Inflammatory macrophage treated with lipopolysaccharide for 1 hour (primary cell): ENCODE data around the gene BIRC2.

Source experiments
- DNase-seq, 2 donors: peaks; one replicate each; pipeline ENCODE4 v3.0.0-alpha.2; 2020 to 2022

BIRC2 gene

DNA sequence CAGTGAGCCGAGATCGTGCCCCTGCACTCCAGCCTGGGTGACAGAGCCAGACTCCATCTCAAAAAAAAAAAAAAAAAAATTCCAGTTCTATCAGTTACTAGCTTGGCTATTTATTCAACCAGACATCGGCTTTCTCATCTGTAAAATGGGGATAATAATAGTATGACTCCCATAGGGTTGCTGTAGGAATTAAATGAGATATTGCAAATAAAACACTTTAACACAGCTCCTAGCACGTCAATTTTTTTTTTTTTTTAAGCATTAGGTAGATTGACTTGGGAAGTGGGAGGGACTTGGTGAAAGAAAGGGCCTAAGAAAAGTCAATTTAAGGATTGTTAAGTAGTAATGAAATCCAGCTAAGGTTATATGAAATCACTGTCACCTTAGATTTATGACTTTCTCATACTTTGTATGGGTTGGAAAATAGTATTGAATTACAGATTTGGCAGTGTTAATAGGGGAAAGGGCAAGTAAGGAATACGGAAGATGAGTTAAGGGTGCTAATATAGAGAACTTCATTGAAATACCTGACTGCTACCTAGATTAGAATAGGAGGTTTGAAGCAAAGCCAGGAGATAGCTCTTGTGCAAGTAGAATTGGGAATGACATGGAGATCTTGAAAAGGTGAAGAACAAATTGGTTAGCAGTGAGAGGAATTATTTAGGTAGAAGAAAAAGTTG, 28.8 kb downstream of the BIRC2 start:
- no peak for DNase-seq

- DNase-seq, result no peak
Measured at GRCh38 chr11:102377891-102378290, 30.9 kb downstream of the BIRC2 start.

GRCh38 chr11:102378818-102379217, 31.8 kb downstream of the BIRC2 start:
- no peak for DNase-seq

DNA sequence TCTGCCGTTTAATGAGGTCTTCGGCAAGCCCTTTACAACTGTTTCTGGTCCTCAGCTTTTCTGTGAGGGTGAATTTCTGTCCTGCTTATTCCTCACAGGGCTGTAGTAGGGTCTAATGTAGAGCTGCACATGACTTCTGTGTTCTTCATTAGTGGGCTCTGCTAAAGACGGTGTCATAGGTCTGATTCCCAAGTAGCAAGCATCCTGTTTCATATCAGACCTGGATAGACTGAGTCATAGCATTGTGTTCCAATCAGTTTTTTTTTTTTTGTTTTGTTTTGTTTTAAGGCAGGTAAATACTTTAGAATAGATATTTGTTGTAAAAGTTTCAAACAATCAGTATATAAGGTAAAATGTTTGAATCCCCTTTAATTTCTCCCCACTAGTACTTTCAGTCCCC, 35.4 kb downstream of the BIRC2 start:
- no peak for DNase-seq

DNA sequence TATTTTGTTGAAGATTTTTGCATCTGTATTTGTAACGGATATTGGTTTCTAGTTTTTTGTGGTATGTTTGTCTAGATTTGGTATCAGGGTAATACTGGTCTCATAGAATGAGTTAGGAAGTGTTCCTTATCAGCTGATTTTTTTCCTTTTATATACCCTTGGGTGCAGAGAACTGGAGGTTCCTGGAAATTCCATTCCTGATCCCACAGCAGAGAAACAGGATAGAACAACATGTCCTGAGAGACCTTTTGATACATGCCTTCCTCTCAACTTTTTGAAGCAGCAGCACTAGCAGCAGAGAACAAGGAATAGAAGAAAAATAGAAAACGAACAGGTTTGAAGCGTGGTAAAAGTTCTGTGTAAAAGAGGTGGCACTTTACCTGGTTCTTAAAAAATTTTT, 36.8 kb downstream of the BIRC2 start:
- DNase-seq, result no peak

DNA sequence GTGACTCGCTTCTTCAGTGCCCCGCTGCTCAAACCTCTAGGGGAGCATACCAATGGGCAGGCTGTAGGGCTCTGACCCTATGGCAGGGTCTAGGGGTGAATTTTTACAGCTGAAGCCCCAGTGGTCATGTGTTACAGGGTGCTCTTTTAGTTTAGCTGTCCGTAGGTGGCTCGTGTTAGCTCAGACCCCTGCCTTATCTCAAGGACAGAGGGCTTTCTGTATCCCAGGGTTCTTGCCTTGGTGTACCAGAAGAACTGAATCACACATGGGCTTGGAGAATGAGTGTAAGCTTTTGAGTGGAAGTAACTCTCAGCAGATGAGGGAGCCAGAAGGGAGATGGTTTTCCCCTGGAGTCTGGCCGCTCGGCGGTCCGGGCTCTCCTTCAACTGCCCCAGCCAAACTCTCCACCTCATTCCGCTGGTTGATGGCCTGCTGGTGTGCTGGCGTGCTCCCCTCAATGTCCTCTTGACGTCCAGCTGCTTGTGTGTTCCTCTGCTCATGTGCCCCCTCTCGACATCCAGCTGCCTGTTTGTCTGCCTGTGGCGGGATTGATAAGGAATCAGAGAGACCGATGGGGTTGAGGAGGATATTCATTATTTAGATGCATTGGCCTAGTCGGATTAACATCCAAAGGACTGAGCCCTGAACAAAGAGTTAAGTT, 37.5 kb downstream of the BIRC2 start:
- no peak for DNase-seq

DNA sequence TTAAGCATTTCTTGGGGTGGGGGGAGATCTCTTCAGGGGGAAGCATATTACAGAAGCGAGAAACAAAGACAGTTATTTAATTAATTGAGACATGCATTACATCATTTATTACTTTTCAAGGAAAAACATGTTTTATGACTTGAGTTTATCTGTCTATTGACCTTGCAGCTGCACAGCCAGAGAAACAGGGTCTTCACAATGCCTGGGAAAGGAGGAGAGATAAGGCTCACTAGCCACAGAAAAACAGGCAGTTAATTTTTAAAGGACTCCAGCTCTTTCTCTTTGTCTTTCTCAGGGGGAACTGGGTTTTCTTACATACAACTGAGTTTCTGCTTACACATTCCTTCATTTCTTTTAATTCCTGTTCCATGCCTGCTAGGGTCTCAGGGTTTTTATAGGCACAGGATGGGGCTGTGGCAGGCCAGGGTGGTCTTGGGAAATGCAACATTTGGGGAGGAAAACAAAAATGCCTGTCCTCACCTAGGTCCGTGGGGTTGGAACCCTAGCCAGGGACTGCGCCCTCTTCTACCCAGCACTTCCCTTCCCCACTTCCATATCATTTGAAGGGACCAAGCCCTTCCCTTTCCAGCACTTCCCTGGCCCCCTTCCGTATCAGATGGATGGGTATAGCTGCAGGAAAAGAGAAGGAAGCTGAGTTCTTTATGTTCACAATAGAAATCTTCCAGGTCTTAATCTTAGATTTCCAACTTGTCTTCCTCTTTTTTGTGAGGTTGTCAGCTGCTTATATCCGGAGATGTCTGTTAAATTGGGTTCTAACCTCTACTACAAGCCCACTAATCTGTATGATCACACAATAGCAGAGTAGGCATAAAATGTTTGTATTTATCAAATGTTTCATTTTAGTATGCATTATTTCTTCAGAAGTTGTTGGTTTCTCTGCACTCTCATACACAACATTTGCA, 38.3 kb downstream of the BIRC2 start:
- DNase-seq, result no peak

- no peak for DNase-seq
Measured at GRCh38 chr11:102386136-102386734, 39.2 kb downstream of the BIRC2 start.

DNA sequence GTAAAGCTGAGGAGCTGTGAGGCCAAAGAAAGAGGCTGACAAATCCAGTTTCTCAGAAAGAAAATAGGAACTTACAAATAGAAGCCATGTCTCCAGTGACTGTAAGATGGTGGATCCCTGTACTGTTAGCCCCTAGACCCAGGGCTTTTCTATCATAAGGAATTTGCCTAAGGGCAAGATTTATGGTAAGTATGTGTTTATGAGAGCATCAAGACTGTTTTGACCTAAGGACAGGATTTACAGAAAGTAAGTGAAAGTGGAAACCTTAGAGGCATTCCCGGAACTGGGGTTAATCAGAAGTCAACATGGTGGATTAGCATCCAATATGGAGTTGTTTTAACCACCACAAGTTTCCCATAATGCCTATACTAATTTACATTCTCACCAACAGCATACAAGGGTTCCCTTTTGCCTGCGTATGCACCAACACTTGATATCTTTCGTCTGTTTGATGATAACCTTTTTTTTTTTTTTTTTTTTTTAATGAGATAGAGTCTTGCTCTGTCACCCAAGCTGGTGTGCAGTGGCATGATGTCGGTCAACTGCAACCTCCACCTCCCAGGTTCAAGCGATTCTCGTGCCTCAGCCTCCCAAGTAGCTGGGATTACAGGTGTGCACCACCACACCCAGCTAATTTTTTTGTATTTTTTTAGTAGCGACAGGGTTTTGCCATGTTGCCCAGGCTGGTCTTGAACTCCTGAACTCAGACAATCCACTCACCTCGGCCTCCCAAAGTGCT, 40.2 kb downstream of the BIRC2 start:
- no peak for DNase-seq

- no peak for DNase-seq
Measured at GRCh38 chr11:102389253-102389652, 42.2 kb downstream of the BIRC2 start.

GRCh38 chr11:102390667-102391465, 43.9 kb downstream of the BIRC2 start:
- DNase-seq, result peak; percentile 41 to 78

DNA sequence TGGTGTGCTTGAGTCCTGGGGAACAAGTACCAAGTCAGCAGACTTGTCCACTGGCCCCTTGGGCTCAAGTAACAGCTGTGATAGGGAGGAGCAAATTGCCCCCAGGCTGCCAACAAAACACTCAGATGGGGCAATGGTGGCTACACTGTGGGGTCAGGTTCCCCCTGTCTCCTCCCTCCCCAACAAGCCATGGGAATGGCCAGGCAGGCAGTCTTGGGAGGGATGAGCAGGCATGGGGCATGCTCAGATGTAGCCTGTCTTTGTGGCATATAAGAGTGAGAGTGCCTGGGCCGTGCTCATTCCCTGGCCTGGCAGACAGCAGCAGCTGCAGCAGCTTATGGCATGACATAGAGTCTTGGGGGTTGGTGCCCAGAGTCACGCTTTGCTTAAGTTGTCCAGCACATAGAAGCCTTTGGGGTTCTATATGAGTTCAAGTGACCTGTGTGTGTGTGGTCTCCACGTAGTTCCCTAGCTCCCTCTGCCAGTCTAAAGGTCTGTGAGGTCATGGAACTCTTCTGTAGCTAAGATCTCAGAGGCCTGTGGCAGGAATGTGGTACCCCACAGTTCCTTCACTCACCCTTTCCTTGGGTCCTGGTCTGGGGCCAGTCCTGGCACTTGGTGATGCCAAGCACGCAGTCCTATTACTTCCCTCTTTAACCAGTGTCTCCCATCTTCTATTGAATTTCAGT, 44.7 kb downstream of the BIRC2 start:
- no peak for DNase-seq

- DNase-seq, result no peak
Measured at GRCh38 chr11:102393272-102393730, 46.3 kb downstream of the BIRC2 start.

- no peak for DNase-seq
Measured at GRCh38 chr11:102395720-102396393, 48.8 kb downstream of the BIRC2 start.

GRCh38 chr11:102396708-102397563, 49.9 kb downstream of the BIRC2 start:
- DNase-seq, result no peak

DNA sequence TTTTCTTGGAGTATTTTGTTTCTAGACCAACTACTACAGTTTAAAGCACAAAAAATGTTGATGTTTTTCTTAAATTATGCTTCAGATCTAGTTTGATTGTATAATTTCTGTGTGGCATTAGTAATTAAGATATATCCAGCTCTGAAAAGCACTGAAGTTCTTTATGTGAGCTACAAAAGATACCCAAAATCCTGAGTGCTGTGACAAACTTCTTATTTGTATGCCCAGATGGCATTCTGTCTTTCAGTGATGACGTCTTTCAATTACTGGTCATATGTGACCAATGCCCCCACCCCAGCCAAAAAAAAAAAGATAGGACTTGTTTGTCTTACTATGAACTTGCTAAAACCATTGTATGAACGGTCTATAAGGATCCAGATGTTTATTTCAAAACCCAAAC, 51.3 kb downstream of the BIRC2 start:
- DNase-seq, result no peak

- DNase-seq, result no peak
Measured at GRCh38 chr11:102399189-102399588, 52.2 kb downstream of the BIRC2 start.

- DNase-seq, result no peak
Measured at GRCh38 chr11:102400603-102401002, 53.6 kb downstream of the BIRC2 start.

GRCh38 chr11:102401905-102402304, 54.9 kb downstream of the BIRC2 start:
- no peak for DNase-seq
